Measurements from ENCODE around the gene PLEKHO1.
"Not testable (repeated sequence)": the region's sequence is repeated elsewhere in the genome, so short reads cannot be mapped to it uniquely, and the experiment has no call there.

DNA sequence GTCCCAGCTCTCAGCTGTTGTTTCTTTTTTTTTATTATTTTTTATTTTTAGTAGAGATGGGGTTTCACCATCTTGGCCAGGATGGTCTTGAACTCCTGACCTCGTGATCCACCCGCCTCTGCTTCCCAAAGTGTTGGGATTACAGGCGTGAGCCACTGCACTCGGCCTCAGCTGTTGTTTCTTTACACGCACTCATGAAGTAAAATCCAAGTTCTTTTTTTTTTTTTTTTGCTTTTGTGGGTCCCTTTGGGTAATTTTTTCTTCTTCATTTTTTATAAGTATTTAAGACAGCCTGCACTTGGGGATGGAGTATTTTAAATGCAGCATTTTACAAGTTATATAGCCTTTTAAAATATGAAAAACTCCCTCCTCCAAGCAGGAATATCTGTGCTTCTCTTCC lies 3.7 kb upstream of the PLEKHO1 start:
- TF ChIP-seq HOXC10 (CRISPR knock-in tag; IDR thresholded peaks at IDR 0.05); HOXA7 (CRISPR knock-in tag; IDR thresholded peaks at IDR 0.05; ENCODE audit: borderline replicate concordance); ZXDB (tag by site-specific recombination; IDR thresholded peaks at IDR 0.05); ZNF335 (tag by site-specific recombination; conservative IDR thresholded peaks at IDR 0.05); ZNF274 (IDR thresholded peaks at IDR 0.05; ENCODE audit: low read length); ZNF274 (tag by site-specific recombination; IDR thresholded peaks at IDR 0.05; ENCODE audit: borderline replicate concordance); YY1 (tag by site-specific recombination; IDR thresholded peaks at IDR 0.05): not testable (repeated sequence)
- TF ChIP-seq, protein P1, sequence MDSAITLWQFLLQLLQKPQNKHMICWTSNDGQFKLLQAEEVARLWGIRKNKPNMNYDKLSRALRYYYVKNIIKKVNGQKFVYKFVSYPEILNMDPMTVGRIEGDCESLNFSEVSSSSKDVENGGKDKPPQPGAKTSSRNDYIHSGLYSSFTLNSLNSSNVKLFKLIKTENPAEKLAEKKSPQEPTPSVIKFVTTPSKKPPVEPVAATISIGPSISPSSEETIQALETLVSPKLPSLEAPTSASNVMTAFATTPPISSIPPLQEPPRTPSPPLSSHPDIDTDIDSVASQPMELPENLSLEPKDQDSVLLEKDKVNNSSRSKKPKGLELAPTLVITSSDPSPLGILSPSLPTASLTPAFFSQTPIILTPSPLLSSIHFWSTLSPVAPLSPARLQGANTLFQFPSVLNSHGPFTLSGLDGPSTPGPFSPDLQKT (IDR thresholded peaks at IDR 0.05; ENCODE audit: borderline replicate concordance, low read depth, low read length): not testable (repeated sequence)
- TF ChIP-seq, protein P2, sequence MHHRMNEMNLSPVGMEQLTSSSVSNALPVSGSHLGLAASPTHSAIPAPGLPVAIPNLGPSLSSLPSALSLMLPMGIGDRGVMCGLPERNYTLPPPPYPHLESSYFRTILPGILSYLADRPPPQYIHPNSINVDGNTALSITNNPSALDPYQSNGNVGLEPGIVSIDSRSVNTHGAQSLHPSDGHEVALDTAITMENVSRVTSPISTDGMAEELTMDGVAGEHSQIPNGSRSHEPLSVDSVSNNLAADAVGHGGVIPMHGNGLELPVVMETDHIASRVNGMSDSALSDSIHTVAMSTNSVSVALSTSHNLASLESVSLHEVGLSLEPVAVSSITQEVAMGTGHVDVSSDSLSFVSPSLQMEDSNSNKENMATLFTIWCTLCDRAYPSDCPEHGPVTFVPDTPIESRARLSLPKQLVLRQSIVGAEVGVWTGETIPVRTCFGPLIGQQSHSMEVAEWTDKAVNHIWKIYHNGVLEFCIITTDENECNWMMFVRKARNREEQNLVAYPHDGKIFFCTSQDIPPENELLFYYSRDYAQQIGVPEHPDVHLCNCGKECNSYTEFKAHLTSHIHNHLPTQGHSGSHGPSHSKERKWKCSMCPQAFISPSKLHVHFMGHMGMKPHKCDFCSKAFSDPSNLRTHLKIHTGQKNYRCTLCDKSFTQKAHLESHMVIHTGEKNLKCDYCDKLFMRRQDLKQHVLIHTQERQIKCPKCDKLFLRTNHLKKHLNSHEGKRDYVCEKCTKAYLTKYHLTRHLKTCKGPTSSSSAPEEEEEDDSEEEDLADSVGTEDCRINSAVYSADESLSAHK (tag by site-specific recombination; IDR thresholded peaks at IDR 0.05): not testable (repeated sequence)
- TF ChIP-seq, protein P3, sequence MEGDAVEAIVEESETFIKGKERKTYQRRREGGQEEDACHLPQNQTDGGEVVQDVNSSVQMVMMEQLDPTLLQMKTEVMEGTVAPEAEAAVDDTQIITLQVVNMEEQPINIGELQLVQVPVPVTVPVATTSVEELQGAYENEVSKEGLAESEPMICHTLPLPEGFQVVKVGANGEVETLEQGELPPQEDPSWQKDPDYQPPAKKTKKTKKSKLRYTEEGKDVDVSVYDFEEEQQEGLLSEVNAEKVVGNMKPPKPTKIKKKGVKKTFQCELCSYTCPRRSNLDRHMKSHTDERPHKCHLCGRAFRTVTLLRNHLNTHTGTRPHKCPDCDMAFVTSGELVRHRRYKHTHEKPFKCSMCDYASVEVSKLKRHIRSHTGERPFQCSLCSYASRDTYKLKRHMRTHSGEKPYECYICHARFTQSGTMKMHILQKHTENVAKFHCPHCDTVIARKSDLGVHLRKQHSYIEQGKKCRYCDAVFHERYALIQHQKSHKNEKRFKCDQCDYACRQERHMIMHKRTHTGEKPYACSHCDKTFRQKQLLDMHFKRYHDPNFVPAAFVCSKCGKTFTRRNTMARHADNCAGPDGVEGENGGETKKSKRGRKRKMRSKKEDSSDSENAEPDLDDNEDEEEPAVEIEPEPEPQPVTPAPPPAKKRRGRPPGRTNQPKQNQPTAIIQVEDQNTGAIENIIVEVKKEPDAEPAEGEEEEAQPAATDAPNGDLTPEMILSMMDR (tag by site-specific recombination; IDR thresholded peaks at IDR 0.05): not testable (repeated sequence)
- TF ChIP-seq, protein P4, sequence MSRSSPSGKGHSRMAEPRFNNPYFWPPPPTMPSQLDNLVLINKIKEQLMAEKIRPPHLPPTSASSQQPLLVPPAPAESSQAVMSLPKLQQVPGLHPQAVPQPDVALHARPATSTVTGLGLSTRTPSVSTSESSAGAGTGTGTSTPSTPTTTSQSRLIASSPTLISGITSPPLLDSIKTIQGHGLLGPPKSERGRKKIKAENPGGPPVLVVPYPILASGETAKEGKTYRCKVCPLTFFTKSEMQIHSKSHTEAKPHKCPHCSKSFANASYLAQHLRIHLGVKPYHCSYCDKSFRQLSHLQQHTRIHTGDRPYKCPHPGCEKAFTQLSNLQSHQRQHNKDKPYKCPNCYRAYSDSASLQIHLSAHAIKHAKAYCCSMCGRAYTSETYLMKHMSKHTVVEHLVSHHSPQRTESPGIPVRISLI (tag by site-specific recombination; IDR thresholded peaks at IDR 0.05): not testable (repeated sequence)

All from HEK293 (cell line).